Occipital lobe (tissue), 2 donors: ENCODE measurements around the gene MRAP. TPM values are rescaled to one million over a fixed set of nuclear protein-coding genes. Genes with fewer than 3 reads are reported as not detected.

Experiments used
- DNase-seq: peaks from one replicate; lab custom pipeline; 2025; lab: John Stamatoyannopoulos, UW
- total RNA-seq: library from RNA; depleted of rRNA; stranded (reverse); fragments of >200 nt; gene quantifications from one replicate; pipeline ENCODE4 v1.2.3, GENCODE V29; 2014

MRAP gene
- total RNA-seq, 1 donor from 2014 or later: not detected

DNA sequence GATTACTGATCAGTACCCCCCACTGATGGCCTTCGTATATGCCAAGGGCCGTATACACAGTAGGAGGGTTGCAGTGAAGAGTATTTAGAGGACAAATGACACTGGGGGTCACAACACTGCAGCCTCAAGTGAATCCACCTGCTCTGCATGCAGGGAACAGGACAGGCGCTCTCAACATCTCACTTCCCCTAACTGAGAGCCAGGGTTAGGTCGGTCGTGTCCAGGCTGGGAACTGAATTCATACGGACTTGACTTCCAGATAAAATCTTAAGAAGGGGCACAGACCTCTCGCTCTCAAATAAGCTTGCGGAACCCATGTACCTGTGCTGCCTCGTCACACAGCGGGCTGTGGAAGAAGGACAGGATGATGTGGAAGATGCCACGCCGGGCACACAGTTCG is 22.8 kb downstream of the MRAP start:
- DNase-seq: no peak

DNA sequence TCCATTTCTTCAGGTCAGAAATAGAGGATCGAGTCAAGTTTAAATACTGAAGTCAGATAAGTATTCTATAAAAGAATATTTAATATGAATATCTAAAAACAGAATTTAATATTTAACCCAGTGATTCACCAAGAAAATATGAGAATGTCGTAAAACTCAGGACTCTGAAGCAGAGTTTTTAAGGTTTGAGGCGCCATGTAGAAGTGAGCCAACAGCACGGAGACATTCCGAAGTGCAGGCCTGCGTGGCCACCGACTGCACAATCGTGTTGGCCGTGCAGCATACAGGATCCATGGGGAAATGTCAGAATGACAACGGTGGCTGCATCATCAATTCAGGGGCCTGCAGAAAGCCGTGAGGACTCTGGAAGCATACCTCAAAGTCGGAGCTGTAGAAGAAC is 23.4 kb downstream of the MRAP start:
- no peak for DNase-seq

DNA sequence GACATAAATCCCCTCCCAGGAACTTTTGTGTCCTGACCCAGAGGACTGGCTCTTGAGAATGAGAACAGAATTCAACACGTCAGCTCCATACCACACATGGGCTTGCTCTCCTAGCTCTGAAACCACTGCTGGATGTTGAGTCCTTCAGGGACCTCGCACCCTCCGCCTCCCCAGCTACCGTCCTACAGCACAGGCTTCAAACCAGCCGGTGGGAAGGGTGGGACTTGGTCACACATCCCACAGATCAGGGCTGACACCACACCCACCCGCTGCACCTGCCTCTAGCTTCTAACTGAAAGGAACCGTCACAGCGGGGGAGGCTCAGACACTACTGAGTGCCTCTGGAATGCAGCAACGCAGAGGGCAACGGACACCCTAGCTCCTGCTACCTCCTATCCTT is 24.0 kb downstream of the MRAP start:
- no peak for DNase-seq

DNA sequence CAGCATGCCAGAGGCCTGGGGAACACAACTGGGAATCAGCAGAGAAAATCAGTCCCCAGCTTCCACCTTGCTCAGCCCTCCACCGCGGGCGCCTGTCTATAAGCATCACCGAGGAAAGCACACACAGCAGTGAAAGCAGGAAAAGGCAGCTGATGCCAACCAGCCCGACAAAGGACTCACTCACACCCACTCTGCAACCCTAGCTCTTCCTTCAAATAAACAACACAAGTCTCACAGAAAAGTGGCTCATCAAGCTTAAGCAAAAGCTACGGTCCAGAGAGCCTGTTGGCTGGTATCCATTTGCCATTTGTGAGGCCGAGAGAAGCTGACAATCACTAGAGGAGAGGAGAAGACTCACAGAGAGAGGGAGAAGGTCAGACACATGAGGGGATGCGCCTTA is 27.1 kb downstream of the MRAP start:
- no peak for DNase-seq

DNA sequence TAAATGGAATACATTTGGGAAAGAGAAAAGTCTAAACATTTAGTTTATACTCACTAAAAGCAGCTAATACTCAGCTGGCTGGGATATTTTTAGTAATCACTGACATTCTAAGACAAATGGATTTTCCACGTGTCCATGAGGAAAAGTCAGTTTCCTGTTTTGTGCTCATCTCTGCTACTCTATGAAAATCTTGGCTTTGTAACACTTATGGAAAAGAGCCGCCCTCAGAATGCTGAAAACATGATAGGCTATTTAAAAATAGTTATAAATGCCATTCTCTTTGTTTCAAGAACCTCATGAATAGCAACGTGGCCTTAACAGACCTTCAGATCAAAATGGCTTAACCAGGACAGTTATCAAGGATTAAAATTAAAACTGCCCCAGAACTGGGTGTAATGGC is 29.9 kb downstream of the MRAP start:
- no peak for DNase-seq

DNA sequence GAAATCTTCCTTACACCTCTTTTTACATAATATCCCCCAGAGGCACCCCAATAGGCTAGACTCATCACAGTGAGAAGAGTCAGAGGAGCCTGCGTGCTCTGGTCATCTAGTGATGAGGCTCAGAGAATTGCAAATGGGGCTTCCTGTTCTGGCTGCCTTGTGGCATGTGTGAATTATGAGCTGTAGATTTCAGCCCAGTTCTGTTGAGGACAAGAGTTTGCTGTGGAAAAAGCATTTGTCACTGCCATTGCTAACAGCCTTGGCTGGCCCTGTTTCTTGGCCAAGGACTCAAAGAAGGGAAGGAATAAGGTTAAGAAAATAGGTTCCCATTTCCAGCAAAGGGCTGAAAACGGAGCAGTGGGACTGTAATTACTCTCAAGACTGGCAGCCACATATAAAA is 30.7 kb downstream of the MRAP start:
- DNase-seq: no peak

DNA sequence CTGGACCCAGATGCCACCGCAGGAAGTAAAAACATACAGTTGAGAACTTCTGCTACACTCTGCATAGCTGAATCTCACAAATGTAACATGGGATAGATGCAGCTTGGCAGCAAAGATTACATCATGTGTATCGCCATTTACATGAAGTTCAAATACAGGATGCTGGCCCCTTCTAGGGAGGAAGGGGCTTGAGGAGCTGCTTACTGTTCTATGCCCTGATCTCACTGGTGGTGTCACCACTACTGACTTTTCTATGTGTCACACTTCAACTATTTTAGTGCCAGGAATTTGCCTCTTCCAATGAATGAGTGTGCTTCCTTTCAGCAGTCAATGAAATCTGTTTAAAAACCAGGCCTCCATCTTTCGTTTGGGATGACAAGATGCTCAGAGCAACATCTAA is 31.1 kb downstream of the MRAP start:
- DNase-seq: no peak

DNA sequence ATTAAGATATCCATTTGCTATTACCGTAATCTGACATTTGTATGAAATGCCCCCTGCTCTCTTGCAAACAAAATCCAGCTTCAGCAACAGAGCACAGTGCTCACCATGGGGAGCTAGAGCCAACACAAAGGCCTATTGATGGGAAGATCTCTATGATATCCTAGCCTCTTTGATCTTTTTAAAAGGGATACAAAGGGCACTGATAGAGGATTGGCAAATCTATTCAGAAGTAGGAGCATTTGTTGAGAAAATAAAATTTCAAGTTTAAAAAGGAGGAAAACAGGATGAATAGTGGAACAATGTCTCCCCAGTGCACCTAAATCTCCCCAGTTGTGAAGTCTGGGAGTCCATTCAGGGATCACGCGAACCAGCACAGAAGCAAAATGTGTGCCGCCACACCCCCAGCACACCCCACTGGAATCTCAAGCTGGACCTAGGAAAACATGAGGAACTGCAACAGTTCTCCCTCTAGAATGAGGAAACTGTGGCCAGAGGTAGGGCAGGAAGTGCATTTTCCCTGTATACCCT is 32.2 kb downstream of the MRAP start:
- DNase-seq: no peak

DNA sequence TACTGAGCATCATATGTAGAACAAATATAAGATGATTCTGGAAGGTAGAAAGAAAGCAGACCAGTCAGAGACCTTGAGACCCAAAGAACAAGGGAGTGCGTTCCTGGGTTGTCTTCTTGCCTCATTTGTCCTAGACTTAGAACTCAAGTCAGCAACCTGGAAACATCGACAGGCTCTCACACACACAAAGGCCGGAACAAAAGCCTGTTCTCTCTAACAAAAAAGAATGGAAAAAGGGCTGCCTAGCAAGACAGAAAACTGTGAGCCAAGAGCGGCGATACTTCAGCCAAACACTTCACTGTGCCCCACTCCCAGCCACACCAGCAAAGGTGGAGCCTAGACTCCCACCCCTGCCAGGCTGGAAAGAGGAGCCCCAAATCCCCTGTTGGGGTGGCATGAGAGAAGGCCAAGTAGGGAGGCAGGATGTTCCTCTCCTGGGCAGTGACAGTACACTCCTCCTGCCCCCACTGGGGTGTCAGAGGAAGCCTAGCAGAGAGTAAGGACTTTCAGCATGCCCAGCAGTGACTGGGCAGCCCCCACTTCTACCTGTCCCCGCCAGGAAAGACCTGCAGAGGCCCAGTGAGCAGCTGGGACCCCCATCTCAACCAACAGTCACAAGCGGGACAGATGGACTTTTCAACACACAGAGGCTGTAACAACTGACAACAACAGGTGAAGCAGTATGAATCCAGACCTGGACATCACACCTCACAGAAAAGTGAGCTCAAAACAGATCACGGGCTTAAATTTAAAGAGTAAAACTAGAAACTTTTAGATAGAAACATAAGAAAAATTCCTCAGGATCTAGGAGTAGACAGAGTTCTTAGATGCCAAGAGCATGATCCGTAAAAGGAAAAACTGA is 33.0 kb downstream of the MRAP start:
- DNase-seq: no peak

DNA sequence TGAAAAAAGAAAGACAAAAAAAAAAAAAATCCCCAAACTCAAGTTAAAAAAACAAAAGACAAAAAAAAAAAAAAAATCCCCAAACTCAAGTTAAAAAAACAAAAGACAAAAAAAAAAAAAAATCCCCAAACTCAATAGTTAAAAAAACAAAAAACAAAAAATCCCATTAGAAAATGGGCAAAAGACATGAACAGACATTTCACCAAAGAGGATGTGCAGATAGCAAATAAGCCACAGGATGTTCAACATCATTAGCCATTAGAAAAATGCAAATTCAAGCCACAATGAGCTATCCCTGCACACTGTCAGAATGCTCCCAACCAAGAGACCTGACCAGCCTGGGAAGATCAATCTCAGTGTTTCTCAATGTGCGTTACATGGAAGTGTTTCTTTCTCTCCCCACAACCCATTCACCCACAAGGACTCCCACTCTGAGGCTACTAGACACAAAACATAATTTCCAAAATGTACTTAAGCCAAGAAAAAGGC is 33.9 kb downstream of the MRAP start:
- no peak for DNase-seq

DNA sequence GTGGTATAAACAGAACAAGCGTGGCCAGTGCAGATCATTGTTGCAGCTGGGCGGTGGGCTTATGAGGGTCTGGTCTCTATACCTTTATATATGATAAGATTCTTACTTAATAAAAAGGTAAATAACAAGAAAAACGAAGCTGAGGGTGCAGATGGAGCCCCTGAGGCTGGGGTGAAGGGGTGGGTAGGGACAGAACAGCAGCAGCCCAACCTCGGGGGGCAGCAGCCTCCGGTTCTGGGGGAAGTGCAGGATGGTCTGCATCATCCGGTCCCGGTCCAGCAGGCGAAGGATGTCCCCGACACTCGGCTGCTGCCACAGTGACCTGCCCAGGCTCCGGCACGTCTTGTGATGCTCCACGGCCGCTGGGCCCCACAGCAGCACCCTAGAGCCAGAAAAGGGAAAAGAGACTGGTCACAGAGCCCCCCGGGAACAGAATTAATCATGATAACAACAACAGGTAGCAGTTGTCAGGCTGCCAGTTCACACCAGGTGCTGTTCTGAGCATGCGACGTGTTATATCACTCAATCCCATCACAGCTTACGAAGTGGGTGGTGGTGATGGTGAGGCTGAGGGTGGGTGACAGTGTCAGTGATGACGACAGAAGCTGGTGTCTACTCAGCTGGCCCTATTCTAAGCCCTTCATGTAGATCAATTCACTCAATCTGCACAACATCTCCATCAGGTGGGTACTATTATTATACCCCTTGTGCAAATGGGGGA is 35.5 kb downstream of the MRAP start:
- no peak for DNase-seq

DNA sequence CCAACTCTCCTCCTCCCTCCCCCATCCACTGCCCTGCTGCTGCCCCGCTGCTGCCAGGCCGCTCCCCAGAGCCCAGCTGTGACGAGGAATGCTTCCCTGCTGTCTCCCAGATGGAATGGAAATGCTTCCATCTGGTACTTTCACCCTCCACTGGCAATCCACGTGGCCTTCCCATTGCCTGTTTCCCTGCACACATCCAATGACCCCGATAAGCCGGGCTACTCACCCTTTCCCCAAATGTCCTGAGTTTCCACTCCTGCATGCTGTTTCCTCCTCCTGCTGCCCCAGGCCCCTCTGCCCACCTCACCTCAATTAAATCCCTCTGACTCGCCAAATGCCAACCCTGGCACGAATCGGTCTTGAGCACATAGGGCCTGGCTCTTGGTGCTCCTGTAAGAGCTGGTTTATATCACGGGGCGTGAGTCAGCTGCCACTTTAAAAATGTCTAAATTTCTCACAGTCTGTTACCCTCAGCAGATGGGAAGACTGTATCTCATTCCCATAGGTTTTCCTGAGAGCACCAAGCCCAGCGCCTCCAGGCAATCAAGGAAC is 36.4 kb downstream of the MRAP start:
- DNase-seq: peak; percentile 61

DNA sequence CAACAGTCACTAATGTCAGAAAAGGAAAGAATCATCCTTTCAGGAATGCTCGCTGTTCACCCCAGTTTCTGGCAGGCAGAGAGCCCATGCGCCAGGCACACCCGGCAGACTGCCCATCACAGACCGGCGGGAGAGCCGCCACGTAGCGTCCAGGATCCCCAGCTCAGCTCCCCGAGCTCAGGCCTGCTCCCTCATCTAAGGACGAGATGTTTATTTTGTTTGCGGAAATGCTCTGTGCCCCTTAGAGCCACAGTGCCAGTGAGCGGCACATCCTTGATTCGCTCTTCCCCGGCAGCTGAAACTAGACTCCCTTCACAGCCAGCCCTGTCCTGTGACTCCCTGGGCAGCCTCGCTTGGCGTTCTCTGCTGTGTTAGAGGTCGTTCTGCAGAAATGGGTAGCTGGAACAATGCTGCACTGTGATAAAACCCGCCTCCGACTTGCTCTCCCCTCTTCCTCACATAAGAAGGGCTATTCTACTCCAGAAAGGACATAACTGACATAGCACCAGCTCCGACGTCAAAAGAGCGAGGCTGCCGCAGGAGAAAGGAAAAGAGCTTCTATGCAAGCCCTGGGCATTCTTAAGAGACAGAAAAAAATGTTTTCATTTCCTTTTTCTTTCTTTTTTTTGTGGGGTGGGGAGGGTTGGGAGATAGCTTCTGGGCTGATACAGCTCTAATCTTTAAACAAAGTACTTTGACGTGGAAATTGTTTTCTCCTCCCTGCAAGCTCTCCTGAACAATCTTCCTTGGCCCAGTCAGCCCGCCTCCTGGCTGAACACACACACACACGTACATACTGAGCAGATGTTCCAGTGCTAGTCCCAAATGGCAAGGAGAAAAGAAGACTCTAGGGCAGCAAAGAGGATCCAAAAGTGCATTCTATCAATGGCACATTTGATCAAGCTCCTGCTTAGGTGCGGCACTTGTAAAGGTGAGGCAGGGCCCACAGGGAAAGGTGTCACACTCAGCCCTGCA is 37.2 kb downstream of the MRAP start:
- peak; percentile 73 for DNase-seq

DNA sequence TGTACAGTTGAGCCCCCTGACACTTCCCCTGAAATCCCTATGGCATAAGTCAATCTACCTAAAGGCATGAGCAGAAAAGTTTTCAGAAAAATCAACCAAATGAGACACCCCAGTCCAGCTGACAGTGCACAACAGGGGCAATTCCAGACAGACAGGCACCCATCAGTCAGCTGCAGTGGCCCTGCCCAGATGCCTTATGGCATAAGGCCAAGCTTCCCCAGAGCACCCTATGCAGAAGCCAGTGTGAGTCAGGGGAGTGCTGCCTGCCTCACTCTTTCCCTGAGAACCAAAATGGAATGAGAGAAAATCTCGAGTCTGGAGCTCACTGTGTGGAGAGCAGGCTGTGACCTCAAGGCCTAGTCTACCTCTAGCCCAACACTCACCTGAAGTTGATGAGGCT is 38.1 kb downstream of the MRAP start:
- no peak for DNase-seq

DNA sequence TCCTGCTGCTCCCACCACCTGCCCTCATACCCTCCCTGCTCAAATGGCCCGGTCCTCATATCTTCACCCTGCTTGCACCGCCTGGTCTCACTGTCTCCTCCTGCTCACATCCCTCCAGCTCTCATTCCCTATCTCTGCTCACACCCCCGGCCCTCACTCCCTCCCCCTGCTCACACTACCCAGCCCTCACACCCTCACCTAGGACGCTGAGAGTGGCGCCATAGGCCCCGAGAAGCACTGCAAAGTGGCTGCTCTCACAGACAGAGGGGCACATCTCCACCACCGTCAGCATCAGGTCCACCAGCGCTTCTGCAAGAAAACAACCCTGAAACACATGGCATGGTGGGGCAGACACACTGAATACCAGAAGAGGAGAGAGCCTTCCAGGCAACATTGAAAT is 38.6 kb downstream of the MRAP start:
- no peak for DNase-seq

DNA sequence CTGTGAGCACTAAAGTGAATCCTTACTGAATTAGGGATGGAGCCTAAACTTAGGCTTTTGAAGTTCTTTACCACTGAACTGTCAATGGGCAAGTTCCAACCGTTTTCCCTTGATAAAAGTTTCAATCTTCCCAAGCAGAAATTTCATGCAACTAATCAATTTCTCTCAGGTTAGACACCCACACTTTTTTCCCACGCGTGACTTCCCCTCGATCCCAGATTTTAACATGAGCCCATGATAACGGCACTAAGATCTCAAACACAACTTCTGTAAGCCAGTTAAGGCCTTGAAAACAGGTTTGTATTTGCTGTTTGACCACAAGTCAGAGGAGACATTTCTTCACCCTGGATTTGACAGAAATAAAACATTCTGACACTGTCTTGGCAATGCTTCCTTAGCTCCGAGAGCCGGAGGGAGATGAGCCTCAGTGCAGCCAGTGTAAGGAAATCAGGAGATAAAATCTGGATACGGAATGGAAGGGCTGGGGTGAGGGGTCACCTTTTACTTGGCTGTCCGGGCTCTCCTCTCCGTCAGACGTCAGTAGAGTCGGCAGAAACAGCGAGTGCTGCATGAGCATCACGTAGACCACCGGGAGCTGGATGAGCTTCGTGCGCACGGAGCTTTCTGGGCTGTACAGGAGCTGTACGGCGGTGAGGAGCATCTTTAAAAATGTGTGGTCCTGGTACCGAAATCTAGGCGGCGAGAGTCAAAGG is 39.7 kb downstream of the MRAP start:
- no peak for DNase-seq

DNA sequence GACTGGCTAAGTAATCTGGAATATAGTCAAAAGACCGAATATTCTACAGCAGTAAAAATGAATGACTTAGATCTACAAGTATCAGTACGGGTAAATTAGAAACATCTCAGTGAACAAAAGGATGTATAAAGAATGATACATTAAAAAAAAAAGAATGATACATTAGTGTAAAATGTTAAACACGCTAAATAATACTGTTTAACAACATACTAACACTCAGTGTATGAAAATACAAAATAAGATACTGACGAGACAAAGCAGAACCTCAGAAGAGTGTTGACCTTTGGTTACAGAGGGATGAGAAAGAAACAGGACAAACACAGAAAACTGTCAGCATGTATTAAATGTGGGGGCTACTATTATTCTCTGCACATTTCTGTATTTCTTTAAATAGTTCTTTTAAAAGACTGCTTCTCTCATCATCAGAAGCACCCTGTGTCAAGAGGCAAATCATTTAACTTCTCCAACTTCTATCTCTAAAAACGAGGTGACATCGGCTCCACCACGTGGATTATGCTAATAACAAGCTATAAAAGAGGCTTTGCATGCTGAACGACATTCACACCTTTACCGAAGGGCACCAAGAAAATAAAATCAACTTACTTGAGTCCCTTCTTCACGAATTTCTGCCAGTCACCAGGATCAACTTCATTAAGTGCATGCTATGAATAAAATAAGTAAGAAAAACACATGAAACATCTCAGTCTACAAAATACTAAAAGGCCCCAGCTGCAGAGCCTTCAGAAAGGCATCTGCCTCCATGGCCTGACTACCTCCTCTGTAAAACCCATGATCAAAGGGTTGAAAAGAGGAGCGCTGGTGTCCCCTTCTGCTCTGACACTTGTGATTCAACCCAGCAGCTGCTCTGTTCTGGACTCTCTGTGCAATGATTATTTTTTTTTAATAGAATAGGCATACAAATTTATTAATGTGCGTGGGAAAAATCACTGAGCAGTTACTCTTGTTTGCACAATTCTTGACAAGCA is 42.5 kb downstream of the MRAP start:
- DNase-seq: no peak

DNA sequence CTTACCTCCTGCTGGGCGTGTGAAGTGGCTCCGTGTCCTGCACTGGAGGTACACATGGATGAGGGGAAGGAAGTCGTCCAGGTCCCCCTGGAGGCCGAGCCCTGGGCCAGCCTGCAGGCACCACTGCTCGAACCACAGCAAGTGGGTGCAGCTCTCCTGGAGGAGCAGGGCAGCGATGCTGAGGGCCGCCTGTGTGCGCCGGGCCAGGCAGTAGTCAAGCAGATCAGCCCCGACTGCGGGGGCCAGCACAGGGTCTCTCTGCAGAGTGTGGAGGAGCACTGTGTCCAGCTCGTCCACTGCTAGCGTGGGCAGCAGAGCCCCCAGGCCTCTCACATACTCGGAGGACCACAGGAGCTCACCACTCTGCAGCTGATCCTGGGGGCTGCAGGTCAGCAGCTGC is 48.3 kb downstream of the MRAP start:
- no peak for DNase-seq

DNA sequence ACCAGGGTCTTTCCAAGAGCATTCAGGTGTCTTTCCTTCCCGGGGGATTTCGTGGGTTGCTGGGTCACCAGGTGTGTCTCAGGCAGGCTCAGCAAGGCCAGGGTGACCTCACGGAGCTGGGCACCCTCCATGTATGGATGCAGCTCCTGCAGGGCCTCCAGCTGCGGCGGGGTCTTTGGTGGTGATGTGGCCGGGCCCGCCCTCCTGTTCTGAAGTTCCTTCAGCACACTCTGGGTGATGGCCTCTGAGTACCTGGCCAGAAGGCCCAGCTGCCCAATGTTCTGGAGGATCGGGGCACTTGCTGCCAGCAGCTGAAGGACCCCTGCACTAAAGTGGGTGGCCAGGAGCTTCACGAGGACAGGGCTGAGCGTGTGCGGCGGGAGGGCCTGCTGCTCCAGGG is 48.7 kb downstream of the MRAP start:
- DNase-seq: no peak
